Effector CD8-positive, alpha-beta T cell (primary cell): ENCODE data around the gene BAX.

ENCODE experiments used
- DNase-seq: peaks from one replicate; lab custom pipeline; 2025; lab: John Stamatoyannopoulos, UW

Gene BAX

DNA sequence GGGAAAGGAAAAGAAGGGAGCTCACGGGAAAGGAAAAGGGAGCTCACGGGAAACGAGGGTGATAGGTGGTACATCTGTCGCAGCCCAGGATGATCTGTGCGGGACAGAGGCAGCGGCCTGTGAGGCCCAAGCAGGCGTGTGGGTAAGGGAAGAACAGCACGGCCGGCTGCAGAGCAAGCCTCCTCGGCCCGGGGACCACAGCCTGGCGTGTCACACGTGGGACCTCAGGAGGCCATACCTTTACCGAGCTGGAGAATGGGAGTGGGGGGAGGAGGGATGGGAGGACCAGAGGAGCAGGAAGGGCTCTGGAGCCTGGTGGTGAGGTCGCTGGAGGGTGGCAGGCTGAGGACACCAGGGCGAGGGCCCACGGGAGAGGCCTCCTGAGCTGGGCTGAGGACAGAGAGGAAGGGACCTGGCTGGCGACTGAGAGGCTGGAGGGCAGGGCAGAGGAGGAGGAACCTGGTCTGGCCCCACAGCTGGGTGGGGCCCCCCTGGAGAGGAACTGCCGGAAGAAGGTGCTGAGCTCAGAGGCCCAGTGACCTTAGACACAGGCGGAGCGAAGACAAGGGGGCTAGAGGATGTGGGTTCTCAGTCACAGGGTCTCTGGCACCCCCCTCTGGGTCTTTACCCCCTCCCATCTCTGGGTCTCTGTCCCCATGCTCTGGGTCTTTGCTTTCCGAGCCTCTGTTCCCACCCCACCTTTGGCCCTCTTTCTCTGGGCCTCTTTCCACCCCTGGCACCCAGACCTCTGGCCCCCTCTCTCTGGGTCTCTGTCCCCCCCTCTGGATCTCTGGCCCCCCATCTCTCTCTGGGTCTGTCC lies 7.6 kb downstream of the BAX start:
- DNase-seq: no peak

DNA sequence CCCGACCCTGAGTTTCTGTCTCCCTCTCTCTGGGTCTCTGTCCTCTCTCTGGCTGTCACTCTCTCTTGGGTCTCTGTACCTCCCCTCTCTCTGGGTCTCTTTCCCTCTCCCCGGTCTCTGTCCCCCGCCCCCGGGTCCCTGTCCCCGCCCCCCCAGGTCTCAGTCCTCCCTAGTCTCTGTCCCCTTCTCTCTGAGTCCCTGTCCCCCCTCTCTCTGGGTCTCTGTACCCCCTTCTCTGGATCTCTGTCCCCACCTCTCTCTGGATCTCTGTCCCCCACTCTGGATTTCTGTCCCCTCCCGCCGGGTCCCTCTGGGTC lies 8.1 kb downstream of the BAX start:
- no peak for DNase-seq

DNA sequence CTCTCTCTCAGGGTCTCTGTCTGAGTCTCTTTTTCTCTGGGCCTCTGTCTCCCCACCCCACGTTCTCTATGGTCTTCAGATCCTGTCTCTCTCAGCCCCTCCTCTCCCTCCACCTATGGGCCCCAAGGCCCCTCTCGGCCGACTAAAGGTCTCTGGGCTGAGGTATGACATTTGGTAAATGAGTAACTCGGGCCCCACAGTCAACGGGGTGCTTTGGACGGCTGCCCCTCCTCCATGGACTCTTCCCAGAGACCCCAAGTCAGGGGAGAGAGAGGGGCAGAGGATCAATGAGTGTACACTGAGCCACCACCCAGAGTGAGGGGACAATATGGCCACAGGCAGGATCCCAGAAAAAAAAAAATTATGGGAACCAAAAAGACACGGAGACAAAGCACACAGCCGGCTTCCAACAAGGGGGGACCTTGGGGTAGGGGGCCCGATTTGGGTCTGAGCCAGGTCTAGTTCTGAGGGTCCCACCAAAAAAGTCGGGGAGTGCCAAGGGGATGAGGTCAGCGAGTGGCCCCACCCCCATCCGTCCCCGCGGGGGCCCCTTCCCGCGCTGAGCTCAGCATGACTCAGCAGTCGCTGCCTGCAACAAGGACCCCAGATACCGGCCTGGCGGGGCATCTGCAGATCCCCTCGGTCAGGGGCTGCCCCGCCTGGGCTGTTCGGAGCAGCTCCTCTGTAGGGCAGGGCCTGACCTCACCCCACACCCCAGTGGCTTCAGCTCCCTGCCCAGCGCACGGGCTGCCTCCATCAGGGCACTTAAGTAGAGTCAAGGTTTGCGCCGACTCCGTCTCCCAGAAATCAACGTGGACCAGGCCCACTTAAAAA lies 8.9 kb downstream of the BAX start:
- DNase-seq: peak; percentile 10

DNA sequence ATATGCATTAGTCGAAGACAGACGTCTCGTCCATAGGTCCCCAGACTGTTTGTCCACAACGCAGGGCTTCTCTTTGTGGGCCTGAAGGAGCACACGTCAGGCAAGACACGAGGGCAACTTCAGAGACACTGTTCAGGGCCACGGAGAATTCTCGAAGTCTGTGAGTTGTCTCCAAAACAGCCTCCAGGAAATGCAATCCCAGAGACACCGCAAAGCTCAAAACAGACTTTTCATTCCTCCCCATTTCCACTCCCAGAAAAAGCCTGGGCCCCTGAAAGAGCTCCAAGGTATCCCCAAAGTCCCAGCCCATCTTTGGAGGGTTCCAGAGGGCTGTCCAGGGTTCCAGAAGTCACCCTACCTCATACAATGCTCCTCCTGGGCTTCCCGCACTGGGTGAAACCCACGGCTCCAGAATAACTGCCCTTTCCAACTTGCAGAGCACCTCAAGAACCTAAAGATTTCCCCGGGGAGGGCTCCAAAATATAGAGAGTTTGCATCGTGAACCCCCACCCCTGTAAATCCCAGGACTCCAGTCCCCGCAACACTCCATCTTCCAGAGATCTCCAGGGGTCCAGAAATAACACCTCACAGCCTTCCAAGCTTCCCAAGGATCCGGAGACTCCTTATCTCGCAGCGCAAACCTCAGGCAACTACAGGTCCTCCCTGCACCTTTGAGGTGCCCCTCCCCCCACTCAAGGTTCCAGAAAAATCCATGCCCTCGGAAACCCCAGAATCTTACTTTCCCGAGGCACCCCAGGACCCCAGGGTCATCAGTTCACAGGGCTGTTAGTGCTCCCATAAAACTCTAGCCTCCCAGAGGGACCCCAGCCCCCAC lies 9.7 kb downstream of the BAX start:
- DNase-seq: no peak

DNA sequence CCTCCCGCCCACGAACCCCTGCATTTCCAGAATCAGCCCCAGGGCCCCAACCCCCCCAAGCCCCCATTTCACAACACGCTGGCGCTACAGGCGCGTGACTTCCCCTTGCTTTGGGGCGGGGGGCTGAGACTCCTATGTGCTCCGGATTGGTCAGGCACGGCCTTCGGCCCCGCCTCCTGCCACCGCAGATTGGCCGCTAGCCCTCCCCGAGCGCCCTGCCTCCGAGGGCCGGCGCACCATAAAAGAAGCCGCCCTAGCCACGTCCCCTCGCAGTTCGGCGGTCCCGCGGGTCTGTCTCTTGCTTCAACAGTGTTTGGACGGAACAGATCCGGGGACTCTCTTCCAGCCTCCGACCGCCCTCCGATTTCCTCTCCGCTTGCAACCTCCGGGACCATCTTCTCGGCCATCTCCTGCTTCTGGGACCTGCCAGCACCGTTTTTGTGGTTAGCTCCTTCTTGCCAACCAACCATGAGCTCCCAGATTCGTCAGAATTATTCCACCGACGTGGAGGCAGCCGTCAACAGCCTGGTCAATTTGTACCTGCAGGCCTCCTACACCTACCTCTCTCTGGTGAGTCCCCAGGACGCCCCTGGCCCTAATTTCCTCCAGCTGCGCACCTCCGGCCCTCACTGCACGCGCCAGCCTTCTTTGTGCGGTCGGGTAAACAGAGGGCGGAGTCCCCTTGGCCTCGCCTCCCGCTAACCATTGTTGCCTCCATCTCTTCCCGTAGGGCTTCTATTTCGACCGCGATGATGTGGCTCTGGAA lies 10.5 kb downstream of the BAX start, which contains the start of gene FTL:
FTL (plus strand) TSS at position 270 of the 766 bp plus-strand sequence; CDS start at position 469, 199 bp downstream.
- peak; percentile 83 for DNase-seq

DNA sequence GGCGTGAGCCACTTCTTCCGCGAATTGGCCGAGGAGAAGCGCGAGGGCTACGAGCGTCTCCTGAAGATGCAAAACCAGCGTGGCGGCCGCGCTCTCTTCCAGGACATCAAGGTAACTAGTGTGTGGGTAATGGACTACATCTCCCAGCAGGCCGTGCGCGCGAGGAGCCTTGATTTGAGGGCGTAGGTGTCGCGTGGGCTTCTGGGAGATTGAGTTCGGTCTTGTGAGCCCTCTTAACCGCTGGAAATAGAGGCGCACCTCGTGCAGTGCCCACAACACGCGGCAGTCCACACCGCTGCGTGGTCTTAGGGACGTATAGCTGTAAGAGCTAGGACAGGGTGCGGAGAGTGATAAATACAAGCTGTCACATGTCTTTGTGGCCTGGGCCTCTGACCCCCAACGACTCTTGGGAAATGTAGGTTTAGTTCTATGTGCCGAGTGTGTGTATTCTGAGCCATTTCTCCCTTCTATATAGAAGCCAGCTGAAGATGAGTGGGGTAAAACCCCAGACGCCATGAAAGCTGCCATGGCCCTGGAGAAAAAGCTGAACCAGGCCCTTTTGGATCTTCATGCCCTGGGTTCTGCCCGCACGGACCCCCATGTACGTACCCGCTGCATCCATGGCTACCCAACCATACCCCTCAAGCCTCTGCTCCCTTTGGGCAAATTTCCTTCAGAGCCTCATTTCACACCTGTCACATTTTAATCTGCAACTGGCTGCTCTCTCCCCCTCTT lies 11.3 kb downstream of the BAX start:
- peak; percentile 84 for DNase-seq

DNA sequence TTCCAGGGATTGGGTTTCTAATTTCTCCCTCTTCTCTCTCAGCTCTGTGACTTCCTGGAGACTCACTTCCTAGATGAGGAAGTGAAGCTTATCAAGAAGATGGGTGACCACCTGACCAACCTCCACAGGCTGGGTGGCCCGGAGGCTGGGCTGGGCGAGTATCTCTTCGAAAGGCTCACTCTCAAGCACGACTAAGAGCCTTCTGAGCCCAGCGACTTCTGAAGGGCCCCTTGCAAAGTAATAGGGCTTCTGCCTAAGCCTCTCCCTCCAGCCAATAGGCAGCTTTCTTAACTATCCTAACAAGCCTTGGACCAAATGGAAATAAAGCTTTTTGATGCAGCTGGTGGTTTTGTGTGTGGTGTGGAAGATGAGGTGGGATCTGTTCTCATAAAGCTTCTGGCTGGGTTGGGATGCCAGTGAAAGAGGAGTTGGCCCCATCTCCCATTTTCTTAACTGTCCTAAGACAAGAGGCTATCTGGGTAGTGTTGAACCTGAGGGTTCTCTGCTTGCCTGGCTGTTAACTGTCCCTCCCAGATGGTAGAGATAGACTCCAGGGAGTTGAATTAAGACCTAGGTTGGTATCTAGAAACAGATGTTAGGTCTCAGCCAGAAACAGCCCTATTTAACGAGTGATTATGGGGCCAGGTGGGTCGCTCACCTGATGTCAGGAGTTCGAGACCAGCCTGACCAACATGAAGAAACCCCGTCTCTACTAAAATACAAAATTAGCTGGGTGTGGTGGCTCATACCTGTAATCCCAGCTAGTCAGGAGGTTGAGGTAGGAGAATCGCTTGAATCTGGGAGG lies 12.1 kb downstream of the BAX start:
- DNase-seq: no peak

DNA sequence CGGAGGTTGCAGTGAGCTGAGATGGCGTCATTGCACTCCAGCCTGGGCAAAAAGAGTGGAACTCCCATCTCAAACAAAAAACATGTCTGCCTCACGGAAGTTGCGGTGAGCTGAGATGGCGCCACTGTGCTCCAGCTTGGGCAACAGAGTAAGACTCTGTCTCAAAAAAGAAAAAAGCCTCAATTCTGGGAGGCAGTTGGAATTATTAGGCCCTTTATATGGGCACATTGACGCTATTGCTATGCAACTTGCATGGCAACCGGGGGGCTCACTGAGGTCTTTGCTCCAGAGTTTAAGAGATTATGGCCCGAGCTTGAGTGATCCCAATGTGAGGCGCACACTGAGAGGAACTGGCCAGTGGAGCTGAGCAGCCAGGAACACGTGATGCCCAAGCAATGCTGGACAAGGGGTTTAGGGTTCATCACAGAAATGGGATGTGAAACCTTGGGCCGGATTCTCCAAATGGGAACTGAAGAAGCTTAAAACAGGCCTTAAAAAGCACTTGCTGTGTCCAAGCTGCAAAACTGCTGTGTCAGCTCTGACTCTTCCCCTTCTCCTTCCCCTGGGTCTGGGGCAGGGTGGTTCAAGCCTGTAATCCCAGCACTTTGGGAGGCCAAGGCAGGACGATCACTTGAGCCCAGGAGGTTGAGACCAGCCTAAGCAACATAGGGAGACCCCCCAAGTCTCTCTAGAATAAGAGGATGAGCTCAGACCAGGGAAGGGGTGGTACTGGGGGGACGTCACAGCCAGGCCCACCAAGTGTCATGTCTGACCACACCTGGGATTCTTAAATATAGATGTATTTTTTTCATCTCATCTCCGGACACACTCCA lies 12.9 kb downstream of the BAX start:
- DNase-seq: no peak

DNA sequence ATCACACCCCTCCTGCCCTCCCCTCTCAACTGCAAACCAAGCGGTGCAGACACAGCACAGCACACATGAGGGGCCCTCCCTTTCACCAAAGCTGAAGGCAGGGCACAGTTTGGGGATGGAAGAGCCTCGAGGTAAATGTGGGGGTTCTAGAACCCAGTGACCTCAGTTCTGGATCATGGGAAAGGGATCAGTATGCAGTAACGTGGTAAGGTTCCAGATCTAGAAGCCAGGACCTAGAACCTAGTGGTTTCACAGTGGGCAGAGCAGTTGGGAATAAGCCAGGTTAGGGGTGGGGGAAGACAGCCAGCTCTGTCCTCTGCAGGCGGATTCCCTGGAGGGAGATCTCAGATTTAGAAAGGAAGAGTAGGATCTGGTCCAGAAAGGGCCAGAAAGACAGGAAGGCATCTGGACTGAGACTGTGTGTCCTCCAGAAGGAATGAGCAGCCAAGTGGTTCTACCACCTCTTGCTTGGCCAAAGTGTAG lies 13.5 kb downstream of the BAX start:
- no peak for DNase-seq

DNA sequence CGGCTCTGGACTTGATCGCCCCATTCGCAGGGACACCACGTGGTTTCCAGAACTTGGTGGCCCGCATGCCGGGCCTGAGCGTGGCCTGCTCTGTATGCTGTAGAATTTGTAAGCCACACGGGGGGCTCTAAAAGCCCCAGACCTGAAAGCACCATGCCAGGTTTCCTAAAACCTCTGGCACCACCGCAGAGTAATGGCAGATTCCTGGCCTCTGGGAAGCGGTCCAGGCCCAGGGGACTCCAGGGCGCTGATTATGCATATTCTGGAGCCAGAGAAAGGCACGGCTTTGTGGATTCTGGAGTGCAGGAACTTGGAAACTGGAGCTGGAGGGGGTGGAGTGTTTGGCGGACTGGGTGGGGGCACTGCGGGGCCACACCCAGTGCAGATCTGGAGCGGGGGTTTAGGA lies 14.1 kb downstream of the BAX start:
- no peak for DNase-seq

DNA sequence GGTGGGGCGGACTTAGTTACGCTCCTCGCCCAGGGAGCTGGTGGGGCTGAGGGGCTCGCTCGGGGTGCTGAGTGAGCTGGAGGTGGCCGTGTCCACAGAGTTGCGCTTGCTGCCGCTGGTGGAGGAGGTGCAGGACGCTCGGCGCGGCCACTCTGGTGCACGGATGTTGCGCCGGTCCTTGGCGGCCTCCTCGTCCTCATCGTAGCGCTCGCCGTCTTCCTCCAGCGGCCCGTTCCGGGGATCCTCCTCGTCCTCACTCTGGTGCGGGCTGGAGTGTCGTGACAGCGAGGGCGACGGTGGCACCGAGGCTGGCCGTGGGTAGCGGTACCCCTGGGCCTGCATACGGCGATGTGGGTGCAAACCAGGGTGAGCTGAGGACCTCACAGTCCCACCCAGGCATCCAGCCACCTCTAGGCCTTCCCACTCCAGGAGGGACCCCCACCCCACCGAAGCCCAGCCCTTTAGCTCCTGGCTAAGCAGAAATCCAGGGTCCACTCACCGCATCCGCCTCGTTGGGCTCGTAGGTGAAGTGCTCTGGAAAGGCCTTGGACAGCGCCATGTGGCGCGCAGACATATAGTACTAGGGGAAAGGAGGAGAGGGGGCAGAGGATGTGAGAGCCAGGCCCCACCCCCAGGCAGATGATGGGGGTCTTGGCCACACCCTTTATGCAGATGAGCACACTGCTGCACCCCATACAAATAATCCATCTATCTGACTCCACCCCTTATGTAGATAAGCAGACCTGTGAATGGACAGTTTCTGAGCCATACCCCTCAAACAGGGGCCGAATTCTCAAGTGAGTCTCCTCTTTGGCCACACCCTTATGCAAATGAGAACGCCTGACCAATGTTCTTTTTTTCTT lies 14.8 kb downstream of the BAX start:
- DNase-seq: no peak

DNA sequence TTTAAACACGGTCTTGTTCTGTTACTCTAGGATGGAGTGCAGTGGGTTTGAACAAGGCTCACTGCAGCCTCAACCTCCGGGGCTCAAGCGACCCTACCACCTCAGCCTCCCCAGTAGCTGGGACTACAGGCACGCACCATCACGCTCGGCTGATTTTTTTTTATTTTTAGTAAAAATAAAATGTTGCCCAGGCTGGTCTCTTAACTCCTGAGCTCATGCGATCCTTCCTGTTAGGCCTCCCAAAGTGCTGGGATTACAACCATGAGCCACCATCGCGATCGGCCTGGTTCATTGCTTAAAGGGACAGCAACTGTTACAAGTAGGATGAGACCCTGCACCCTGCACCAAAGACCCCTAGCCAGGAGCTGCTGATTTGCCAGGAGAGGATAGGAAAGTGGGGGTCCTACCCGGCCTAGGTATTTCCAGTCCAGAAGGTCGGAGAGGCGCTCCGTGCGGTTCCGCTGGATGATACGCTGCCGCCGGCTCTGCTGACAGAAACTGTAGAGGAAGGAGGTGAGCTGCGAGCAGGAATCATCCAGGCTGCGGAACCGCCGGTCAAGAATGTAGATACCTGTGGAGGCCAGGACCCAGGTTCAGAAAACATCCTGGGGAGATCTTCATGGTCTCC lies 15.6 kb downstream of the BAX start:
- no peak for DNase-seq

DNA sequence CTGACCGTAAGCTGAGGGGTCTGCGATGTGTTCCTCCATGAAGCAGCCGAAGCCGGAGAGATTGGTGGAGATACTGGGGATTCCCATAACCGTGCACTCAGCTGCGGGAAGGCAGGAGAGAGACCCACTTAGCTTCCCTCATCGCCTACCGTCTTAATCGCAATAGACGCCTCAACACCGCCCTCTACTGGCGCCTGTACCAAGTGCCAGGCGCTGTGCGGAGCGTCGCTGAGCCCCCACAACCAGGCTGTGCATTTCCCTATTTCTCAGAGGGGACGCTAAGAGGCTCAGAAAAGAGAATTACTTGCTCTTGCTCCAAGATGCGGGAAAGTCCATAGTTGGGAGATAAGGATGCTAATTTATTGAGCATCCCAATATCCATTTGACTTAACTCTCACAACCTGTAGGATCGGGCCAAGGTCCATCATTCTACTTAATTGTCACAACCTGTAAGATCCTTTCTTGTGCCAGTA lies 16.3 kb downstream of the BAX start:
- DNase-seq: peak; percentile 69

DNA sequence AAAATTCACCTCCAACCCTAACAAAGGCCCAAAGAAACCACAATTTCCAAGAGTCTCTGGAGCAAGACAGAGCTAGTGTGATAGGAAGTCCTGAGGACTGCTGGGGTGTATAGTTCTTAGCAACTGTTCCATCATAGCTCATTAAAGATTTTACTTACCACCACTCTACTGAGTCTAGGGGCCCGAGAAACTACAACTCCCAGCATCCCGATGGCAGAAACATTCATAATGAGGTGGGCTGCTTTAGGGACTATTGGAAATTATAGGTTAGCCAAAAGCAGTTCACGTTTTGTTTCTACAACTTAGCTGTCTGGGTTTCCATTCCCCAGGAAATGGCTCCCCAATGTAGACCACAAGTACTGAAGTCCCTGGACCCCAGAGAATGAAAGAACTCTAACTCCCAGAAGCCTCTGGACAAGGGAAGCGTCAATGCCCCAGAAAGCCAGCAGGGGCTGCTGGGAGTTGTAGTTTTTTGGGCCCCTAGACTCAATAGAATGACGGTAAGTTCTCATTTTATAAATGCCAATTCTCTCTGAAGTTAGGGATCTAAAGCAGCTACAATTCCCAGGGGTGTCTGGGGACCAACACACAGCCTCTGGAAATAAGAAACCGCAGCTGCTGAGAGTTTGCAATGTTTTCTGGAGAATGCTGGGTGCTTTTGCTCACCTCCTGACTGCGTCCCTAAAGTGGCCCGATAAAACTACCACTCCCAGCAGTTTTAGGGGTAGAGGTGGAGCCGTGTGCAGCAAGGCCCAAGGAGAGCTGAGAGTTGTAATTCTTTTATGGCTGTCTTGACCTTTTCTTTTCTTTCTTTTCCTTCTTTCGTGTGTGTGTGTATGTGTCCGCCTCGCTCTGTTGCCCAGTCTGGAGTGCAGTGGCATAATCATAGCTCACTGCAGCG lies 21.5 kb downstream of the BAX start:
- no peak for DNase-seq

DNA sequence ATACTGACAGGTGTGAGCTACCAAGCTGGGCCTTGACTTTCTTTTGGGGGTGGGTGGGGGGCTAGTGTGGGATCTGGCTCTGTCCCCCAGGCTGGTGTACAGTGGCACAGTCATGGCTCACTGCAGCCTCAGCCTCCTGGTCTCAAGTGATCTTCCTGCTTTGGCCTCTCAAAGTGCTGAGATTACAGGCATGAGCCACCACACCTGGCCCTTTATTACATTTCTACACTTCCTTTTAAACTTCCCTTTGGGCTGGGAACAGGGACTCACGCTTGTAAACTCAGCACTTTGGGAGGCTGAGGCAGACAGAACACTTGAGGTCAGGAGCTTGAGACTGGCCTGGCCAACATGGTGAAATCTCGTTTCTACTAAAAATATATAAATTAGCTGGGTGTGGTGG lies 22.4 kb downstream of the BAX start:
- no peak for DNase-seq

DNA sequence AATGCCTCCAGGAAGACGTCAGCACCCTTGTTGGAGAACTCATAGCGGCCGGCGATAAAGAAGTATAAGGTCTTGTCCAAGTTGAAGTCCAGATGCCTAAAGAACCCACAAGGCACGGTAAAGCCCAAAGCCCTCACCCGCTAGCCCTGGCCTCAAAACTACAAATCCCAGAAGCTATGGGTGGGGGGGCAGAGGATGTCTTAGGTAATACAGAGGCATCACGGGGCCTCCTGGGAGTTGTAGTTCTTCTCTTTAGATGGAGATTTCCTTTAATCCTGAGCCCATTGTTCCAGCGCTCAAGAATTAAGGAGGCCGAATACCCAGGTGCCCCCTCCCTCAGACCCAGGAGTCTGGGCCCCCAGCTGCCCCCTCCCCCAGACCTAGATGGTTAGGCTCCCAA lies 27.6 kb downstream of the BAX start:
- DNase-seq: no peak
